GM19025 (cell line): Measurements from ENCODE around the gene SOST.

Experiments used
- ATAC-seq: cut with Tn5 transposase; IDR thresholded peaks from one replicate; pipeline ENCODE4 v1.9.1; 2021; ENCODE audit warnings: mild to moderate bottlenecking, low read depth, moderate library complexity; ENCODE audit not compliant: unreplicated experiment

SOST gene

GRCh38 chr17:43753493-43754129 is 5.0 kb downstream of the SOST start:
- ATAC-seq = no peak

GRCh38 chr17:43750153-43750552 is 8.4 kb downstream of the SOST start:
- no peak for ATAC-seq

- ATAC-seq = no peak
These were observed 13.1 kb downstream of the SOST start for GRCh38 chr17:43745541-43745940.

GRCh38 chr17:43741636-43742035 is 17.0 kb downstream of the SOST start:
- no peak for ATAC-seq

DNA sequence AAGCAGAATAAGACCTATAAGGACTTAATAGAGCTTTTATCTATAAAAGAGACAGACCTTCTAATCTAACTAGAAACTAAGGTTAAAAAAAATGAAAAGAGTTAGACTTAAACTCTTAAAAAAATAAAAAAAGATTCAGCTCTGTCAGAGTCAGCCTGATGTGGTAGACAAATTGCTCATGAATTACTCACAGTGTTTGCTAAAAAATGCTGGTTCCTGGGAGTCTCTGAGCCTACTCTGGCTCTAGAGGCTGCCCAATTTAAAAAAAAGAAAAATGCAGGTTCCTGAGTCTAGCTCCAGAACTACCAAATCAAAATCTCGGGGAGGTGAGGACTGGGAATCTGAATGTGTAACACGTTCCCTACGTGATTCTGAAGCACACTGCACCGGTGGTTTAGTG is 18.1 kb downstream of the SOST start:
- no peak for ATAC-seq

DNA sequence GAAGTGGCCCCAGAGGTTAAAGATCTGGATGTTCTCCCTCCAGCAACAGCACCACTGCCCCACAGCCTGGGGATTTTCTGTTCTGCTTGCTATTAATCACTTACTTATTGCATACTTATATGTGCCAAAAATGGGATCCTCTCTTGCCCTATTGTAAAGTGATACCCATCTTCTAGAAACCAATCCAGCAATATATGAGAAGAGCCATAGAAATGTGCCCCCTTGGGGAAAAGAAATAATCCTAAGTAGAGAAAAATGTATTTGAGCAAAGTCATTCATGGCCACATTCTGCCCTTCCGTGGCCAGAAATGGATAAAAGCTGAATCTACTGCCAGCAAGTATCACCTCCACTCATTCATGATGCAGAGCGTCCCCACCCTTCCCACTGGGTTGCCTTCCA is 20.9 kb downstream of the SOST start:
- ATAC-seq = no peak

- ATAC-seq = no peak
These were observed 22.2 kb downstream of the SOST start for GRCh38 chr17:43736389-43736788.

DNA sequence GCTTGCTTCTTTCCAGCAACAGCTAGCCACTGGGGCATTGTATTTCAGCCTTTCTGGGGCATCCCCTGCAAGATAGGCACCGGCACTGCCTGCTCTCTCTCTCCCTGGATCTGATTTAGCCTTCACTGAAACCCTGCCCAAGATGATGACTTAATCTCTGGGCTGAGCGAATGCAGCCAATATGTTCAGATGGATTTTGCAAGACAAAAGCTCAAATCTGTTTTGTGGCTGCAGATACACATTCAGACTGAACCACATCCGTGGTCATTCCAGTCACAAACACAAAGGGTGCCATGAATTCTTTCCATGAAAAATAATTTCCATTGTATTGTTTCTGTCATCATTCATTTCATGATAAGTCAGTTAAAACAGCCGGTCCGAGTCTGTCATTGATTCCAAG is 24.2 kb downstream of the SOST start:
- no peak for ATAC-seq

DNA sequence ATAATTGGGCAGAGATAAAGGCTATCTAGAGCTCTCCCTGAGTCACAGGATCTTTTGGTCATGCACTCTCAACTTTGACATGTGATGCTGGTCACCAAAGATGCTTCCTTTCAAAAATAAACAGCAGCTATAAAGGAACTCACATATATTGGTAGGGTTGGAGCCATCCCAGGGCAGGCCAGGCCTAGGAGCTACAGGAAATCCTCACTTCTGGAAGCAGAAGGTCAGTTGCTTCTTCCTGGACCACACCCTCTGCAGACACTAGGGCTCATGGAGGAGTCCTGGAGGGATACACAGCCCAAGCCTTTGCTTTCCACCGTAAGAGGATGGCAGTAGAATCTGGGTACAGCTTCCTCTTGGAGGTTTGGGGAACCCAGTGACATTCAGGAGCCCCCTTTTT is 24.6 kb downstream of the SOST start:
- ATAC-seq = no peak

- ATAC-seq = no peak
These were observed 25.6 kb downstream of the SOST start for GRCh38 chr17:43732958-43733357.

DNA sequence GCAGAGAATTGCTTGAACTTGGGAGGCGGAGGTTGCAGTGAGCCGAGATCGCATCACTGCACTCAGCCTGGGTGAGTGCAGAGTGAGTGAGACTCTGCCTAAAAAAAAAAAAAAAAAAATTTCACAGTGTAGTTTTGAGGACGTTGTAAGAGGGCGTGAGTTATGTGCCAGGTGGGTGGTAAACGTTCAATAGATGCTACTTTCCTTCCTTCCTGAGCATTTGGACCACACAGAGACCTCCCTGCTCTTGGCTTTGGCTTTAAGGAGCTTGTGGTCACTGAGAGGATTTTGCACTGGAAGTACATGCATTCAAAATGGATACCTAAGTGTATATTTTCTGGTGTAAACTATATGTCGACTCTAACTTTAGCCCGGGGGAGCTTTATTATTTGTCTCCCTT is 30.5 kb downstream of the SOST start:
- no peak for ATAC-seq

DNA sequence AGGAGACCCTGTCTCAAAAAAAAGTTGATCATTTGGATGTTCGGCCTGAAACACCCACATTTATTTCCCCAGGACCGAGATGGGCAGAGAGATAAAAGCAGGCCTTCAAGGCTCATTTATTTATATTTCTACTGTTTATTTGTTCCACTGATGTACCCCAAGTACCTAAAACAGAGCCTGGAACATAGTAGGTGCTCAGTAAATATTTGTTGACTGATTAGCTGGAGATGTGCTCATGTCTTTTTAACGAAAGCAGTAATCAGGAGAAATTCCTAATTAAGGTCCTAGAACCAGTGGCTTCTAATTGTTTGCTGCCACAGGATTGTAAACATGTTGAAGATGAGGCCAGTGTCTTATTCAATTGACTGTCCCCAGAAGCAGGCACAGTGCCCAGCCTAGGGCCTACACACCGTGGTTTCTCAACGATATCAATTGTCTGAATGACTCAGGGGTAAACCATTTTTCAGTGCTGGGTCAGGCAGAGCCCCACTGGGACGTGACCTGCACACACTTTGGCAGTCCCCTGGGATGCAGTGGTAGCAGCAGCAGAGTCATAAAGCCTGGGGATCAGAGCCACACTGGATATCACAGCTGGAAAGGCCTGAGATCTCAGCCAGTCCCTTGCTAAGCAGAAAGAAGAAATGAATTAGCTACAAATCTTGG is 34.8 kb downstream of the SOST start:
- no peak for ATAC-seq

DNA sequence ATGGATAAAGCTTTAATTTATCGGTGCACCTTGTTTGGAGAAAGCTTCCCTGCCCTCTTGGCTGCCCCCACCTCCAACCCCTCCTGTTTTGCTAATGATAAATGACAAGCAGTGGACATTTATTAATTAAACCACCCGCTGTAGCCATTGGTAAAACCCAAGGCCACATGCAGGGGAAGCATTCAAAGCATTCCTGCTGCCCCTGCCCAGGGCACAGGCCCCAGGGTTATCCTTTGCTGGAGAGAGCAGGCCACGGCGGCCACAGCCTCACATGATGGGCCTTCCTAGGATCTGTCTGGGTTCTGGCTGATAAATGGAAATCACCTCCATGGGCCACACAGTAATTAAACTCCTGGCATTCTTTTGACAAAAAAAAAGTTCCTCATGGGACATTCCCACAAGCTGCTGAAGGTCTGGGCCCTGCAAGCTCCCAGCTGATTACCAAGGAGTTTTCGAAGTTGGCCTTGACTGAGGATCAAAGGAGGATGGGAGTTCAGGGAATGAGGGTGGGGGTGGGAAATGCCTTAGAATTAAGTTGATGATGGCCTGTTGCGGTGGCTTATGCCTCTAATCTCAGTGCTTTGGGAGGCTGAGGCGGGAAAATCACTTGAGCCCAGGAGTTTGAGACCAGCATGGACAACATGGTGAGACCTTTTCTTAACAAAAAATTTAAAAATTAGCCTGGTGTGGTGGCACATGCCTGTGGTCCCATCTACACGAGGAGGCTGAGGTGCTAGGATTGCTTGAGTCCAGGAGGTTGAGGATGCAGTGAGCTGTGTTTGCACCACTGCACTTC is 35.5 kb downstream of the SOST start:
- no peak for ATAC-seq

DNA sequence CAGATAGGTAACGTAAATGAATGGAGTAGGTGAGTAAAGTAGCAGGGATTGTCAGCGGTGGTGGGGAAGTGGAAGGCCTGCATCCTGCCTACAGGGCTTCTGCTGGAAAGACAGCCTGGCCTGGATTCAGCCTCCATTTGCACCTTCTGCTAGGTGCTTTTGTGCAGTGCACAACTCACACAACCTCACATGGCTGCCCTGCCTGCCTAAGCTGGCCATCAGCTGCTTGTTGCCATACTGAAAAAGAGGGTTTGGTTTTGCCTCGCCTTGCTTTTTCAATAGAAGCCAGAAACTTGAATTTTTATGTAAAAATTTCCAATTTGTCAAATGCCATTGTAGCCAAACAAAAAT is 36.3 kb downstream of the SOST start:
- no peak for ATAC-seq

- no peak for ATAC-seq
These were observed 36.9 kb downstream of the SOST start for GRCh38 chr17:43721537-43722268.

DNA sequence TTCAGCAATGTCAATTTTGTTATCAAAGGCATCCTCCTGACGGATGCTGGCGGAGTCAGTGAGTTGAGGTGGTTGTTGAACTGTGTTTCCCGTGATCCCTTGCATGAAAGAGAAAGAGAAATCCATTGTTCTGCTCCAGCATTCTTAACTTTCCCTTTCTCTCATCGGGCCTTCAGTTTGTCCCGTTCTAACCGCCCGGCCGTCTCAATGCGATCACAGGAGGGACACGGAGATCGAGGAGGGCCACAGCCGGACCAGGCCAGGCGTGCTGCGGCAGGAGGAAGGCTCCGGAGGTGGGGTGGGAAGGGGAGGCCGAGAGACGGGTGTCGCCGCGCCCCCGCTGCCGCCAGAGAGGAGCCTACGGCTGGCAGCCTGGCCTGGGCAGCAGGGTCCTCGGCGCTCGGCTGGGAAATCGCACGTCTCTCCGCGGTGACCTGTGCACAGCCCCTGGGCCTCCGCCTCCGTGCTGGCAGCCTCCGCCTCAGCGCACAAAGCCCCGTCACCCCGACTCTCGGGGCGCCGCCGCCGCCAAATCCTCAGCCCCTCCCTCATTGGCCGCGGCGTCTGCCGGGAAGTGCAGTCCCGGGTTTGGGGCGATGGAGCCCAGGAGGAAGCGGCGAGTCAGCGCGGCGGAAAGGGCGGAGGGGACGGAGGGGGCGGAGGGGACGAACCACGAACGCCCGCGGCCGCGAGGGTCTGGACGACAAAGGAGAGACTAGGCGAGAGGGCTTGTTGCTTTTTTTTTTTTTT is 38.1 kb downstream of the SOST start:
- peak; percentile 55 for ATAC-seq

- no peak for ATAC-seq
These were observed 39.0 kb downstream of the SOST start for GRCh38 chr17:43719578-43719977.

DNA sequence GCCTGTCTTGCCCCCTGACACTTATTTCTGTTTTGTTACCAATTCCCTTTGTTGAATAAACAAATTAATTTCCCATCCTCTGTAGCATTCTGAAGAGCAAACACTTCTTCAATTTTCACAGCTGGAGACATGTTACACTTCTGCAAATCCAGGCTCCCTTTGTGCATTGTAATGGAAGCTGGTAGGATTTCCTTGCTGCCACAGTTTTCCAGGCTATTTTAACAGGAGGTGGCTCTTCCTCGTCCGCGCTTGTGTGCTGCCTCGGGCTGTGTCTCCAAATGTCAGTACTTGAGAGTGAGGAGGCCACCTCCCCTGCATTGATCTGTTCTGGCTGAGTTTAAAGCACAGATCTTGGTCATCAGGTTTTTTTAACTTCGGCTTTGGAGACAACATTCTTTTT is 40.0 kb downstream of the SOST start:
- no peak for ATAC-seq

DNA sequence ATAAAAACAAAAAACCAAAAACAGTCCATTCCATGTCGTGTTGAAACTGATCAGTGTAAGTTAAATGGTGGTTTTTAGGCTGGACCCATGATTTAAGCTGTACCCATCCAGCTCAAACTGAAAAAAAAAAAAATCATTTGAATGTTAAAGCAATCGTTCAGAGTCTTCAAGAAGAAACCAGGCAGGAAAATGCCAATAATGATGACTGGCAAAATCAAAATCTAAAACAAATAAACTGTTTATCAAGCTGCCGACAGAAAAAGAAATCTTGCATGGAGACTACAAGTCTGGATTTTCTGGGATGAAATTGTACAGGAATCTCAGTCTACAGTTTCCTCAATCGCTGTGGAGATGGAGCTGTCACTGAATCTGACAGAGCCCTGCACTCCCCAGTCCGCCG is 40.7 kb downstream of the SOST start:
- ATAC-seq = no peak

GRCh38 chr17:43714465-43715149 is 44.0 kb downstream of the SOST start:
- no peak for ATAC-seq
